GM04504 (cell line): ENCODE measurements around the gene M1AP.
"Not testable (repeated sequence)": the region's sequence is repeated elsewhere in the genome, so short reads cannot be mapped to it uniquely, and the experiment has no call there.

Source experiments
- DNase-seq: peaks from one replicate; pipeline ENCODE4 v3.0.0-alpha.2; 2012; ENCODE audit warnings: low read depth

Gene M1AP

DNA sequence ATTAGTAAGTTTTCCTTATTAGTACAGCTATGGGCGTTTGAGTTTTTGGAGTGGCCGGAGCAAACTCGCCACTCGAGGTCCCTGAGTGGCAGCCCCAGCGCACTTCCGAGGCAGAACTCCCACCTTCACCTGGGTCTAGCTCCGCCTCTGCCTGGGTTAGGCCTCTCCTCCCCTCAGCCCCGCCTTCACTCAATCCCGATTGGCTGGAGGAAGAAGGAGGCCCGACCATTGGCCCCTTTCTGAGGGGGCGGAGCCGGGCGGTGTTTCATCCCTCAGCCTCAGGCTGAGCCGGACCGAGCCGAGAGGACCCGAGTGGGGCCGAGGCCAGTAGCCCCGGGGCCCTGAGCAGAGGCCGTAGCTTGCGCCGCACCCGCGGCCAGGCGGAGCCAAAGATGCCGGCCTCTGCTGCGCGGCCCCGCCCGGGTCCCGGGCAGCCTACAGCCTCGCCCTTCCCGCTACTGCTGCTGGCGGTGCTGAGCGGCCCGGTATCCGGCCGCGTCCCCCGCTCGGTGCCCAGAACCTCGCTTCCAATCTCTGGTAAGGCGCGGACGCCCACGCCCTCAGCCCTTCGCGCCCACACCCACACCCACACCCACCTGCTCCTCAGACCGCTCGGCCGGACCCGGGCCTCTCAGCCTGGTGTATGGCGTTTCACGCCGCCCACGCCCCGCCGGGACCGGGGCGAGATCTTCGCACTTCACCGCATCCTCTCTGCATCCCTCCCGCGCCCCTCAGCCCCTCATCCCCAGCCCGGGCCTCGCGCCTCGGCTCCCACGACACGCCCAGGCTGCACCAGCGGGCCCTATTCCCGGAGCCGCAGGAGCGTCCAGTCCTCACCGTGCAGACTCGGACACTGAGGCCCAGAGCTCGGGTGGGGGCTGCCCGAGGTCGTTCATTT is 6.1 kb upstream of the M1AP start, which contains the start of gene SEMA4F:
Gene SEMA4F (plus strand): TSS at position 263 of the 898 bp plus-strand sequence. CDS start 130 bp downstream, at position 393.
- DNase-seq: peak; percentile 89

DNA sequence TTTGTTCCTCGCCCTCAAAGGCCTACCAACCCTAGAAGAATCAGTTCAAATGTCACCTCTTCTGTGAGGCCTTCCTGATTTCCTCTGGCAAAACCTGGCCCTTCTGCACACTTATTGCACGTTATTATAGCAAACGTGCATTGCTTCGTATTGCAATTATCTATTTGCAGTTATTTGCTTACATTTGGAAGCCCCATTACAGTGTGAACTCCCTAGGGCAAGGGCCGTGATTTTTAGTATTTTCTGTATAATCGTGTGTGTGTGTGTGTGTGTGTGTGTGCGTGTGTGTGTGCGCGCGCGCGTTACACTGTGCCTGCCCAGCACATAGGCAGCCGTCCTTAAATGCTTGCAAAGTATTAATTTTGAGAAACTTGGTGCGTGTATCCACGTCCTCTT is 5.5 kb upstream of the M1AP start:
- DNase-seq: no peak

DNA sequence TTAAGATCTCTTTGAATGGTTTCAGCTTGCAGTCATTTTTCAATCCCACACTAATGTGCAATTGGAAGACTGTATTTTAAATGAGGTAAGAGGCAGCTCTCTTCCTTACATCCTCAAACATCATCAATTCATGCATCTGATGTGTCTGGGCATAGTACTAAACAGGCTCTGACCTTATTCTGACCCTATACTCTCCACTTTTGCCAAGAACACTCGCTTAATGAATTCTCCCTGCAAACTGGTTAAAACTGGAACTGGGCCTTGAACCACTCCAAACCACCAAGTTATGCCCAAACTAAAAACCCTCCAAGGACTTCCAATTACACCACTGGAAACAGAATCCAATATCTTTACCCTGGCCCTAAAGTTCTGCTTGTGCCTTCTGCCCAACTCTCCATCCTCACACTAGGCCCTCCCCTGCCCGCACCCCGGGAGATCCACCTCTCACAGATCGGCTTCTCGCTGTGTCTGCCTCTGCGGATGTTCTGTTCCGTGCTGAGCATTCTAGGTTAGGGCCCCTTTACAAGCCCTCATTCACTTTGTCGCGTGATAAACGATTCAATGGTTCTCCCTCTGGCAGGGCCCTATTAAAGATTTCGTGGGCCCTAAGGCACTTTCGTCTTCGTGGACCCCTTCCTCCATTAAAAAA is 1.2 kb downstream of the M1AP start:
- no peak for DNase-seq

DNA sequence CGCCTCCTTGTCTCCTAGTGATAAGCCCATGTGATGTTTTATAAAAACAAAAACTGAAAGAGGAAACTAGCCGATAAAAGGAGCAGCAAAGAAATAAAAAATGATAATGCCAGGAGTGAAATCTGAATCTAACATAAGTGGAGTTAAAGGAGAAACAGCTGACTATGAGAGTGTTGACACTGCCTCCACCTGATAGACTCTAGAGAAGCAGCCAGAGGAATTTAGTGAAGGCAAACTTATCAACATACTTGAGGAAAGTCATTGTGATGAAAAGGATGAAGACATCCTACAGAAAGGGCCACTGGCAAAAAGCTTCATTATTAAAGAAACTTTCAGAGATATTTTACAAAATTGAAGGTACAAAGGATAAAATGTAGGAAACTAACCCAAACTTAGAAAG is 1.9 kb downstream of the M1AP start:
- DNase-seq: no peak

DNA sequence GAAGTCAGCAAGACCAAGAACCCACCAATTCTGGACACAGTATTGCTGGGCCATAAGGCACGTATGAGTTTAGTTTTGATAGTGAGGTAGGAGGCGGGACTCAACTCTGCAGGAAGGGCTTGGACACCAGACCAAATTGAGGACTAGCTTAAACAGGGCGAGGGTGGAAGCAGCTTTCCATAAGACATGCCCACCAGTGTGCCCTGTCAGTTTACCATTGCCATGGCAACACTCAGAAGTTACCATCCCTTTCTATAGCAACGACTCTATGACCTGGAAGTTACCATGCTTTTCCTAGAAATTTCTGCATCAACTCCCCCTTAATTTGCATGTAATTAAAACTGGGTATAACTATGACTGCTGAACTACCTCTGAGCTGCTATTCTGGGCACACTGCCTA is 2.8 kb downstream of the M1AP start:
- no peak for DNase-seq

GRCh38 chr2:74639550-74639949 is 8.6 kb downstream of the M1AP start:
- DNase-seq: no peak

- DNase-seq: no peak
Measured at GRCh38 chr2:74632939-74633312, 15.2 kb downstream of the M1AP start.

- no peak for DNase-seq
Measured at GRCh38 chr2:74632209-74632938, 15.8 kb downstream of the M1AP start.

DNA sequence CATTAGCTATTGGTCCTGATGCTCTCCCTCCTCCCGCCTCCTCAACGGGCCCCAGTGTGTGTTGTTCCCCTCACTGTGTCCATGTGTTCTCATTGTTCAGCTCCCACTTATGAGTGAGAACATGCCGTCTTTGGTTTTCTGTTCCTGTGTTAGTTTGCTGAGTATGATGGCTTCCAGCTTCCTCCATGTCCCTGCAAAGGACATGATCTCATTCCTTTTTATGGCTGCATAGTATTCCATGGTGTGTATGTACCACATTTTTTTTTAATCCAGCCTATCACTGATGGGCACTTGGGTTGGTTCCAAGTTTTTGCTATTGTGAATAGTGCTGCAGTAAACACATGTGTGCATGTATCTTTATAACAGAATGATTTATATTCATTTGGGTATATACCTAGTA is 17.7 kb downstream of the M1AP start:
- not testable (repeated sequence) for DNase-seq

GRCh38 chr2:74628538-74629105 is 19.5 kb downstream of the M1AP start:
- DNase-seq: no peak

GRCh38 chr2:74625658-74626425 is 22.3 kb downstream of the M1AP start:
- no peak for DNase-seq

- no peak for DNase-seq
Measured at GRCh38 chr2:74620671-74621070, 27.5 kb downstream of the M1AP start.

GRCh38 chr2:74619651-74620297 is 28.4 kb downstream of the M1AP start:
- DNase-seq: no peak

- DNase-seq: no peak
Measured at GRCh38 chr2:74618410-74619083, 29.6 kb downstream of the M1AP start.

DNA sequence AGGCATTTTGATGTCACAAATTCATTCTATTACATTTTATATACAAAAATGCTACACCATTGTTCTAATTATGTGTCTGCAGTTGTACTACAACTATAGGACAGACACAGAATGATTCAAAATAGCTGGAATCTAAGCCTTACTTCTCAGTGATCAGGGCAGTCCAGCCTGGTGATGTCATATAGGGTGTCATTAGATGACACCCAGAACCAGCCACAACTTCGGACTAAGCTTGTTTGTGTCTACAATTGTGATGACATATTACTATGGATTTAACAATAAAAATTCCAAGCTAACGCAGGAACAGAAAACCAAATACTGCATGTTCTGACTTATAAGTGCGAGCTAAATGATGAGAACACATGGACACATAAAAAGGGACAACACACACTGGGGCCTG is 31.0 kb downstream of the M1AP start:
- no peak for DNase-seq

DNA sequence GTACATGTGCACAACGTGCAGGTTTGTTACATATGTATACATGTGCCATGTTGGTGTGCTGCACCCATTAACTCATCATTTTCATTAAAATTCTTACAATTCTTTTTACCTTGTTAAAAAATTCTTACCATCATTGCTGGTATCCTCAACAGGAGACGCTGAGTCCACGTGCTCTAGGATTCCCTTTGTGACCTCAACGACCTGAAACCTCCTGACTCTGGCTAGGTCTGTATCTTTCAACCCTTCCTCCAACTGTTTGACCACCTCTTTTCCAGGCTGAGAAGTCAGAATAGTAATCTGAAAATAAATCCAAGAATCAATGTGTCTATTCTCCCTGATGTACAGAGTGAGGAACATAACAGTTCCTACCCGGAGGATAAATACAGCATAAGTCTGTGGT is 41.2 kb downstream of the M1AP start:
- DNase-seq: no peak

- DNase-seq: no peak
Measured at GRCh38 chr2:74603282-74604000, 44.7 kb downstream of the M1AP start.

DNA sequence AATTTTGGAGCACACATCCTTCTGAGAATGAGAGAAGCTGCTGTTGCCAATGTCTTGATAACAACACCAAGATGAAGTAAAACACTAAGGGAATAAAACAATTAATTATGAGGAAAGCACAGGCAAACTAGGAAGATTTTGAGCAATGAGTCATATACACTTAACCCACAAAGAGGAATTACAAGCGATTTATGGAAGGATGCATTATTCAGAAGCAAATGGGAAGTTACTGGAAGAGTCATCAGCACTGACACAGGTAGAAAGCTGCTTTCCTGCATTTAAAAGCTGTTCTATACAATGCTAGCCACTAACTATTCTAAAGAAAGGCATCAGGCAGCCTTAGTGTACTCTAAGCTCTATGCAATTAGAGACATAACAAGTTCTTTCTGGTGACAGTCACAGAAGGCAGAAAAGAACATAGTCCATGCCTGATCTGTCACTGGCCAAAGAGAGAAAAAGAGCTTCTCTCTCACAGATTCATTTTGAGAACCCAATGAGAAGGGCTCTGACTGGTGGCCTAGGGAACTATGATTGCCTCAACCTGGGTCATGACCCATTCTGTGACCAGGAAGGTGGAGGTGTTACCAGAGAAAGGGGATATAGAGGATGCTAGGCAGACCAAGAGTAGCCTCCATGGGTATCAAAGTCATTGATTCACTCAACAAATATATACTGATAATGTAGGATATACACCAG is 45.4 kb downstream of the M1AP start:
- DNase-seq: peak; percentile 44

DNA sequence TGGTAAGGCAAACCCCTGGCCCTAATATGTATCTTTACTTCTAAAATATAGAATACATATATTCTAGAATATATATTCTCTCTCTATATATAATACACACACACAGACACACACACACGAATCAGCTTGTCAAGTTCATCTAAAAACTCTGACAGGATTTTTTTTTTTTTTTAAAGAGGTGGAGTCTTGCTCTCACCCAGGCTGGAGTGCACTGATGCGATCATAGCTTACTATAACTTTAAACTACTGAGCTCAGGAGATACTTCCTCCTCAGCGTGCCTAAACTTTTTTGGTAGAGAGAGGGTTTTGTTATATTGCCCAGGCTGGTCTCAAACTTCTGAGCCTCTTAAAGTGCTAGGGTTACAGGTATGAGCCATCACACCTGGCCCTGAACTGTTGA is 48.5 kb downstream of the M1AP start:
- no peak for DNase-seq
